Cerebellar nuclear complex (tissue), 1 donor: ENCODE data around the gene CRADD.

Experiments
- DNase-seq, 2 experiments: peaks; one replicate each; lab custom pipeline; 2025; lab: John Stamatoyannopoulos, UW

Gene CRADD

DNA sequence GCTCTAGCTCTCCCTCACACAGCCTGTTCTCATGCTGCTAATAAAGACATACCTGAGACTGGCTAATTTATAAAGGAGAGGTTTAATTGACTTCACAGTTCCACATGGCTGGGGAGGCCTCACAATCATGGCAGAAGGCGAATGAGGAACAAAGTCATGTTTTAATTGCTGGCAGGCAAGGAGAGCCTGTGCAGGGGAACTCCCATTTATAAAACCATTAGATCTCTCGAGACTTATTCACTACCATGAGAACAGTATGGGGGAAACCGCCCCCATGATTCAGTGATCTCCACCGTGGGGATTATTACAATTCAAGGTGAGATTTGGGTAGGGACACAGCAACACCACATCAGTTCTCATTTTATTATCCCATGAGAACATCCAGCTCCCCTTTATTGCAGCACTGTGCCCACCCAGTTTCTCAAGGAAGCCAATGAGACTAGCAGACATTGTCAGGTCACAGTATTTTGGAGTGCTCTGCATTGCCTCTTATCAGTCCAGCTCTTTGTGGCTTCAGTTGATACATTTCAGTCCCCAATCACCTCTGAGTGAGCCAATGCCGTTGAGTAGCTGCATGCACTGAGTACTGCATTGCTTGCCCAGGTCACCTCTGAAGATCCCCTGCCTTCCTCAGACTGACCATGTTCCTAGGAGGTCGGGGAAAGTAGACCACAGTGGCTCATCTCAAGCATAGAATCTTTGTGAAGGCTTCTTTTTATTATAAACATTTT lies 131.2 kb downstream of the CRADD start:
- no peak for DNase-seq

DNA sequence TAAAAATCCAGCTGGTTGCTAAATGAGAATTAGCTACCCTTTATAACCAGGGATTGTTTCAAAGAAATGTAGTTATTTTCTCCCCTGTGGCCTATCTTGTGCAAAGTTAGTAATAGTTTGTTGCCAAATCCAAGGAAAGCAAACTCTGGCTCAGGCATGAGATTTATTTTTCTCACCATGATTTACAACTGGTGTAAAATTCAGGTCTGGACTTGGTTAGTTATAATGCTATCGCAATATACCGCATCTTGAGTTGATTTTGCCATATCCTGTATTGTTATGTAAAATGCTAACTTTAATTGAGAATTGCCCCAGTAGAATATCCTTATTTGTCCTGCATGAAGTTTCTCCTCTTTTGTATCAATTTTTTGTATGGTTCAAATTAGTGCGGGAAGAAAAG lies 135.5 kb downstream of the CRADD start:
- no peak for DNase-seq

DNA sequence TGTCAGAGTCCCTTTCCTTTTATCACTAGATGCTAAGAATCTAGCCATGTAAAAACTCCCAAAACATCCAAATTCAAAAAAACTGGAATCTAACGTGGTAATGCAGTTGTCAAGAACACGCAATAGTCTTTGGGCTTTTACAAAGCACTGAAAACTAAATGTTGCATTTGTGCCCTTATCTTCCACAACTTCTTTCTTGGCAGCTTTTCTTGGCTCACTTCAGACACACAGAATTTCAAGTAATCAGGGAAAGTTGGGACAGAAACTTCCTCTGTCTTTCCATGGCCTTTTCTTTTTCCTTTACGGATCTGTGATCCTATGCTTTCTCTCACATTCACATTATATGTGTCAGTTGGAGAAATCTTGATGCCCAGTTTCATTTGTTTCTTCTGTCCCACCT lies 136.0 kb downstream of the CRADD start:
- DNase-seq, result no peak

DNA sequence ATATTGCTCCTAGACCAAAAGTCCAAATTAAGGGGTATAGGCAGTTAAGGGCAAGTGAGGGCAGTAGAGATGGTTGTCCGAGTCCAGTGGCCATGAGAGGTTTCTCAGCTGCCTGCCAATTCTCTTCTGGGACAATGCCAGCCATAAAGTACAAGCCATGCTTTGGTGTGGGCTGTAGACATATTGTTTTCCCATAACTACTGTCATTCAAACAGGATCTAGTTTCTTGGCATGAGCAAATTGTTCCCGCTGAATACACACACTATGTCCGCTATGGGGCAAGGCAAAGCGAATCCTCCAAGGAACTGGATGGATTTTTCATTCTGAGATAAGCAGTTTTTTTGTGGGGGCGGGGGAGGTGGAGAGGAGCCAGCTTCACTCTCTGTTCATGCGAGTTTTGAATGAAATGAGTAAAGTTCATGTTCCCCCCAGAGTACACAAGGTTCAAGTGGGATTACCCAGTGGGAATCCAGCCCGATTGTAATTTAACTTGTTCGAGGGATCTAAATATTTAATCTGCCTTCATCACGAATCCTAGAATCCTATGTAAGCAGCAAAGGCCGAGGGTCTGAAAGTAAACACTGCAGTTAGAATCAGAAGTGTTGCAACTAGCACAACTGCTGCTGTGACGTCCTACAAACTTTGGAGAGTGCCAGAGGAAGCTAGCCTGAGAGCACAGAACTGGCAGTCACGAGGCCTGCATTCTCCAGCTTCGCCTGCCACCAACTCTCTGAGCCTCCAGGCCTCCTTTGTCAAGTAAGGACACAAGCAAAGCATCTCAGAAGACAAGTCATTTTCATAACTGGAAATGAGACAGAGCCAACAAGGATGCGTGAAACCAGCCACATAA lies 137.0 kb downstream of the CRADD start:
- no peak for DNase-seq

- DNase-seq, result no peak
These were observed 141.4 kb downstream of the CRADD start for GRCh38 chr12:93818488-93819049.

GRCh38 chr12:93819050-93819491 lies 141.9 kb downstream of the CRADD start:
- no peak for DNase-seq

DNA sequence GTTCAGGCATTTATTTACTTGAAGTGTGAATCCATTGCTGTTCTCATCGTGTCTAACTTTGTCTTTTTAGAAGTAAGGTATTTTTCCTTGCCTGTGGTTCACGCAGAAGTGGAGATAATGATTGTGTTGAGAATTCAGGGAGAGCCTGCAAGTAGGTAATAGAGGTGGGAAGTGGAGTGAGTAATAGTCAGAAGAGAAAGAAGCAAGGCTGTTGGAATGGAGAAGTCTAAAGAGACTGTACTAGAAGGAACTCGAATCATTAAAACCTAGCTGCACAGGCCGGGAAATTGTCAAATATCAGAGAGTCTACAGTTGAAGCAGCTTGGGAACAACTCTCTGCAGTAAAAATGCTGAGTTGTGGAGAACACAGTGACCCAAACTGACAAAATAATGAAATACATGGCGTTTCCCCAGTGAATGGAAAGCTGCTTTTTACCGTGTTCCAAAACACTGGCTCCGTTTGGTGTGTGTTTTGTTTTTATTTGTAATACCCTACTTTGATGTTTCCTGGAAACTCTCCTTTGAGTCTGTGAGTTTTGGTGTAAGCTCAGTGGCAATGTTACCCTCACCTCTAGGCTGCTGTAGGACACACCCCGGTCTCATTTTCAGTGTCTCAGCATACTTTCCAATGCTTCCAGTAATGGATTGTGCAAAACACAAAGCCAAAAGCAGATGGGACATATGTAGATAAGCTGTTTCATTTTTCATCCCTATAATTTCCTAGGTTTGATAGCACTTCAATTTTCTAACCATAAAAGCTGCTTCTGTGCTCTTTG lies 146.6 kb downstream of the CRADD start:
- no peak for DNase-seq

- DNase-seq, result no peak
These were observed 147.6 kb downstream of the CRADD start for GRCh38 chr12:93824514-93825500.

DNA sequence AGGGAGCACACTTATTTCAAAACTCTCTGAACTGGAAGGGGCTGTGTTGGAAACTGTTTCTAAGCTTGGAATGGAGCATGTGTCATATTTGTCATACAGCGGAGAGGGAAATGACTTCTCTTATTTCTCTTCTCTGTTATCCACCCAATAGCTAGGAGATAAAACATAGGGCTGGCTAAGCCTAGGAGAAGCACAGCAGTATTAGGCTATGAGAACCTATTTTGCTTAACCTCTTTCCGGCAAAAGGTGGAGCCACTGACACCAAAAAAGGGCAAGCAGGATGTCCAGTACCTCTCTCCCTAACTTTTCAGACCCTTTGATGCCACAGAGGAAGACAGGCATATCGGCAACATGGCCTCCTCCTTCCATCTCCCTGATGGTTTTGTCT lies 148.3 kb downstream of the CRADD start:
- DNase-seq, result no peak

DNA sequence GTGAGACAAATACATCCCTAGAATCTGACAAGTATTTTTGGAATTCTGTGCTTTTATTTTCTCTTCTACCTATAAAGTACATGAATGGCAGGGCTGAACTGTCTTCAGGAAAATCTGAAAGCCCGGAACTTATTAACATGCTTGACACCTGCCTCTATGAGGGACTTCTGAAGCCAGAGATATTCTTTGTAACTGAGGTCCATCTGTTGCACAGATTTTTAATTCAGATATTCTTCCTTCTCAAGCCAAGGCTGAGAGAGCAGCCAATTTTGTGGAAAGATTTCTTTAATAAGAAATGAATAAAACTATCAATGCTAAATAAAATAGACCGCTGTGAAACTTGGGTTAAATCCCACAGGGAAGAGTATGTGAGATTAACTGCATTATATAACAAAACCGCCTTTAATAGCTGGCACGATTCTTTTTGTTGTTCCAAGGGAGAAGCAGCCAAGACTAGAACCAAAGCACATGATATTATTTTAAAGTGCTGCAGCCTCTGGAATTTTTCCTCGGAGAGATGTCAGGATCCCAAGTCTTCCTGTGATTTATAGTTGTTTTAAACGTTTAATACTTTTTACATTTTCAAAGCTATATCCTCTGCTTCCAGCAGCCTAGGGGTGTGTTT lies 148.9 kb downstream of the CRADD start:
- DNase-seq, result no peak

DNA sequence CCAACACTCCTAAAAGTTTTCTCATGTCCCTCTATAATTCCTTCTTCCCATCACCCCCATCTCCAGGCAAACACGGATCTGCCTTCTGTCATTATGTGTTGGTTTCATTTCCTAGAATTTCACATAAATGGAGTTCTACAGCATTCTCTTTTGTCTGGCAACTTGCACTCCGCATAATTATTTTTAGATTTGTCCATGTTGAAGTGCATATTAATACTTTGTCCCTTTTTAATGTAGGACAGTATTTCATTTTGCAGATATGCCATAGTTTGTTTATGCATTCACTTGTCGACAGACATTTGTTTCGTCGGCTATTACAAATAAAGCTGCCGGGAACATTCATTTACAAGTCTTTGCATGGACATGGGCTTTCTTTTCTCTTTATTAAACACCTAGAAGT lies 150.0 kb downstream of the CRADD start:
- no peak for DNase-seq

GRCh38 chr12:93827669-93828068 lies 150.5 kb downstream of the CRADD start:
- no peak for DNase-seq

- DNase-seq, result no peak
These were observed 151.8 kb downstream of the CRADD start for GRCh38 chr12:93829016-93829415.

GRCh38 chr12:93831374-93831773 lies 154.2 kb downstream of the CRADD start:
- DNase-seq, result no peak

DNA sequence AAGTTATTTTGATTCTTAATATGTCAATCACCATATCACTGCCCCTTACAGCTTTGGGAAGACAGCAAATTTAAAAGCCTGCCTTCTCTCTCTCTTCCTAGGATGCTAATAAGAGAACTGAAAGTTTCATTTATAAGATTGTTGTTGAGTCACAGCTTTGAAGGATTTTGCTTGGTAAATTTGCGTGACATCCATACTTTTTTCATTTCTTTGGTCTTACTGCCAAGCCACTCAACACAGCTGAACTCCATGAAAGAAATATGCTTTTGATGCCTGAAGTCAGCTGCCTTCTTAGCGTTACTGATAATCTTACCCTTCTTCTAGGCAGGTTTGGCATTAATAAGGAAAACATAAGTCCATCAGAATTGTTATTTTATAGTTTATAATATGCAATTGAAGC lies 155.0 kb downstream of the CRADD start:
- DNase-seq, result no peak

- DNase-seq, result no peak
These were observed 156.8 kb downstream of the CRADD start for GRCh38 chr12:93833946-93834345.

GRCh38 chr12:93836620-93837260 lies 159.6 kb downstream of the CRADD start:
- DNase-seq, result no peak

DNA sequence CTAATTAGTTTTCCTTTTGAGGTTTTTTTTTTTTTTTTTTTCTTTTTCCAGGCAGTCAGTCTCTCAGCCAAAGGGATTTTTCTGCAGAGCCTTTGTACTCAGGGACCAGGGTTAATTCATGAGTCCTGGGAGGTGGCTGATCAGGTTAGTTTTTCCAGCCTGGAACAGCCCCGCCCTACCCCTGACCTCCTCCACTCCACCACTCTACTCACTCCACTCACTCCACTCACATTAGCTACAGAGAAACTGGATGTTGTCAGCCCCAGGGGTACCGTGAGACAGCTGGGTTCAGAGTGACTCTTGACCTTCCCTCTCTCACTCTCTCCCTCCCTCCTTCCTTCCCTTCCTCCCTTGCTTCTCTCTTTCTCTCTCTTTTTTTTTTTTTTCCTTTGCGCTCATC lies 161.0 kb downstream of the CRADD start:
- DNase-seq, result no peak

GRCh38 chr12:93839064-93839463 lies 161.9 kb downstream of the CRADD start:
- DNase-seq, result no peak

DNA sequence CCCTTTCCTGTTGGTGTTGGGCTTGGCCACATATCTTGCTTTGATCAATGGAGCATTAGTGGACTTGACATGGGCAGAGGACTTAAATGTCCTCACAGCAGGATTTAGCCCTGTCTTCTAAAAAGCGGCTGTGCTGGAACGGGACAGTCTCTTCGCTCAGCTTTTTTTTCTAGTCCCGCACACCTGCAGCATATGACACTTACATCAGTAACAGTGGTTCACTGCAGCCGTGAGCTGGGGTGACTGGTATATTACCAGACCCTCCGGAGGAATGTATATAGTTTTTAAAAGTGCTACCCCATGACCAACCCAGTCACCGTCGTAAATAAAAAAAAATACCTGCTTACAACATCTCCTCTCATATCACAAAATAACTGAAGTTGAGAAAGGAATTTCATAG lies 164.5 kb downstream of the CRADD start:
- DNase-seq, result no peak
